CD14-positive monocyte (primary cell): ENCODE measurements around the gene DLGAP4. TPM values are rescaled to one million over a fixed set of nuclear protein-coding genes. Genes with fewer than 3 reads are reported as not detected.

Source experiments
- DNase-seq, 3 donors: peaks; one replicate each; pipeline ENCODE4 v3.0.0-alpha.2; 2011 to 2022
- H2AFZ ChIP-seq: 2 replicates; pipeline ENCODE4 v1.6.0; 2012; ENCODE audit warnings: mild to moderate bottlenecking, low read depth, low read length, inconsistent platforms; ENCODE audit not compliant: insufficient read depth, poor library complexity, severe bottlenecking
- H3K27ac ChIP-seq, 2 donors: 1 replicate in 1 of 2; 2 replicates in 1 of 2; pipeline ENCODE4 v1.5.1; 2012 to 2013; ENCODE audit warnings: low read length in 2 of 2, control low read depth in 1 of 2, inconsistent platforms in 1 of 2, low read depth in 1 of 2, mild to moderate bottlenecking in 1 of 2
- H3K27me3 ChIP-seq, 2 donors: one replicate each; pipeline versions ENCODE4 v1.6.0 to v1.6.1; 2011 to 2013; ENCODE audit warnings: low read length in 2 of 2; ENCODE audit not compliant: control insufficient read depth in 2 of 2, insufficient read depth in 2 of 2
- H3K36me3 ChIP-seq, 2 donors: replicated peaks in 1 of 2; 1 replicate in 1 of 2; 2 replicates in 1 of 2; pipeline versions ENCODE4 v1.5.1 to v1.6.1; 2012 to 2013; ENCODE audit warnings: low read length in 2 of 2, control low read depth in 1 of 2, inconsistent platforms in 1 of 2, mild to moderate bottlenecking in 1 of 2; ENCODE audit not compliant: insufficient read depth in 2 of 2, control insufficient read depth in 1 of 2
- H3K4me1 ChIP-seq, 2 donors: 1 replicate in 1 of 2; 2 replicates in 1 of 2; pipeline versions ENCODE4 v1.5.1 to v1.6.1; 2012 to 2013; ENCODE audit warnings: low read length in 2 of 2, control low read depth in 1 of 2, inconsistent platforms in 1 of 2, mild to moderate bottlenecking in 1 of 2, moderate library complexity in 1 of 2; ENCODE audit not compliant: insufficient read depth in 2 of 2, control insufficient read depth in 1 of 2
- H3K4me2 ChIP-seq: replicated peaks from 2 replicates; pipeline ENCODE3; 2012; ENCODE audit warnings: low read length, moderate library complexity, mild to moderate bottlenecking; ENCODE audit not compliant: poor library complexity, severe bottlenecking; ENCODE audit errors: extremely low read depth
- H3K4me3 ChIP-seq, 3 experiments: fragments of 200-600 bp in 1 of 3; sonication (generic) in 1 of 3; replicated peaks in 1 of 3; 1 replicate in 2 of 3; 2 replicates in 1 of 3; pipeline ENCODE4 v1.5.1; 2011 to 2013; ENCODE audit warnings: low read length in 3 of 3, mild to moderate bottlenecking in 3 of 3, control low read depth in 2 of 3, low read depth in 2 of 3, inconsistent platforms in 1 of 3, moderate library complexity in 1 of 3
- H3K79me2 ChIP-seq: 2 replicates; pipeline ENCODE4 v1.6.0; 2012; ENCODE audit warnings: mild to moderate bottlenecking, control low read depth, inconsistent platforms, low read length, moderate library complexity; ENCODE audit not compliant: insufficient read depth
- H3K9ac ChIP-seq: 2 replicates; pipeline ENCODE4 v1.6.0; 2017; ENCODE audit warnings: low read length, mild to moderate bottlenecking; ENCODE audit not compliant: insufficient read depth, poor library complexity, severe bottlenecking
- H3K9me3 ChIP-seq, 2 donors: replicated peaks in 1 of 2; 1 replicate in 1 of 2; 2 replicates in 1 of 2; pipeline versions ENCODE4 v1.5.1 to v1.6.1; 2012 to 2013; ENCODE audit warnings: low read length in 2 of 2, control low read depth in 1 of 2; ENCODE audit not compliant: control insufficient read depth in 1 of 2, insufficient read depth in 1 of 2
- H4K20me1 ChIP-seq: 2 replicates; pipeline ENCODE4 v1.6.0; 2012; ENCODE audit warnings: mild to moderate bottlenecking, low read length, control low read depth, moderate library complexity; ENCODE audit not compliant: insufficient read depth
- H3K27ac Mint-ChIP-seq, 7 donors: one replicate each; pipeline ENCODE4 v1.8.0; 2020; ENCODE audit warnings: mild to moderate bottlenecking in 7 of 7, mixed read lengths in 7 of 7, moderate library complexity in 6 of 7, inconsistent platforms in 2 of 7
- H3K27me3 Mint-ChIP-seq, 3 donors: one replicate each; pipeline ENCODE4 v1.8.0; 2021 to 2022; ENCODE audit warnings: low read depth in 3 of 3, mild to moderate bottlenecking in 3 of 3, mixed read lengths in 3 of 3, moderate library complexity in 3 of 3, inconsistent platforms in 1 of 3
- H3K36me3 Mint-ChIP-seq, 2 donors: one replicate each; pipeline ENCODE4 v1.8.0; 2020; ENCODE audit warnings: mixed read lengths in 2 of 2, inconsistent platforms in 1 of 2, mild to moderate bottlenecking in 1 of 2
- H3K4me1 Mint-ChIP-seq: one replicate; pipeline ENCODE4 v1.8.0; 2020; ENCODE audit warnings: mild to moderate bottlenecking, mixed read lengths
- H3K4me3 Mint-ChIP-seq, 2 donors: one replicate each; pipeline ENCODE4 v1.8.0; 2020; ENCODE audit warnings: mild to moderate bottlenecking in 2 of 2, mixed read lengths in 2 of 2, moderate library complexity in 1 of 2
- H3K9me3 Mint-ChIP-seq, 7 donors: one replicate each; pipeline ENCODE4 v1.8.0; 2020 to 2022; ENCODE audit warnings: mixed read lengths in 7 of 7, mild to moderate bottlenecking in 6 of 7, moderate library complexity in 6 of 7, inconsistent platforms in 2 of 7
- CTCF ChIP-seq: fragments of 200-600 bp; IDR thresholded peaks from one replicate; pipeline ENCODE4 v1.8.0; 2022; ENCODE audit warnings: antibody characterized with exemption, mild to moderate bottlenecking
- WGBS: methylation state at CpG from one replicate; pipeline ENCODE4 v1.1.5; 2013; ENCODE audit warnings: missing lambda C conversion rate; ENCODE audit not compliant: insufficient coverage; 5-methylcytosine and 5-hydroxymethylcytosine counted together
- intact Hi-C, 2 donors: fragments of 100-400 bp; cut with micrococcal nuclease; formaldehyde crosslinking; loops; one replicate each; pipeline versions ENCODE4 v1.15.0 to v1.15.1; 2023
- polyA plus RNA-seq, 3 donors: library from polyadenylated mRNA; depleted of rRNA in 1 of 3; unstranded in 2 of 3; stranded (reverse) in 1 of 3; fragments of 300-500 nt in 2 of 3; fragments of >200 nt in 1 of 3; fragmentation: Illumina TruSeq in 2 of 3; gene quantifications; 1 replicate in 2 of 3; 2 replicates in 1 of 3; pipeline ENCODE4 v1.2.3, GENCODE V29; 2012 to 2021

DLGAP4 gene
- polyA plus RNA-seq, 3 donors = 9.9 to 52.7 (median 17.6) TPM

DNA sequence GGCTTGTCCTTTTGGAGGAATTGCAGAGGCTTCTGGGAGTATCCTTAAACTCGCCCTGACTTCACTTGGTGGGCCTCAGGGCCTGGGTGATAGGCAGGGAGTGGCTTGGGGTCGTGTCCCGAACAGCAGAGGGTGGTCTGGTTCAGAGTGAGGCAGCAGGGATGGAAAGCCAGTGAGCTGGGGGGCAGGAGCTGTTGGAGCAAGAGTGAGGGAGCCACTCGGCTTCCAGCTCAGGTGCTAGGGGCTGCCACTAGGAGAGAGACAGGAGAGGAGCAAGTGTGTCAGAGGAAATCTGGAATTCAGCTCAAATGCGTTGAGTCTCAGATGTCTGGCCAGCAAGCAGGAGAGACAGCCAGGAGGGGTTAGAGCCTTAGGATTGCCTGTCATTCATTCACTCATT is 85.8 kb downstream of the DLGAP4 start:
- Mint-ChIP-seq H3K9me3 (peaks cover 0 to 4% (median 1%) of the 10 kb centered on the region in 7 donors), H3K4me1 (no peaks in the 10 kb centered on the region), H3K27me3 (peaks cover 10 to 14% (median 10%) of the 10 kb centered on the region in 3 donors), H3K4me3 (no peak overlapping the region), H3K27ac (peak overlapping the region in 1 of 7 donors; percentile 20), H3K36me3 (no peaks in the 10 kb centered on the region)
- no peaks in the 10 kb centered on the region for H3K4me1 ChIP-seq
- intact Hi-C loops = no loop called here
- no peaks in the 10 kb centered on the region for H3K27me3 ChIP-seq
- H3K9me3 ChIP-seq = no peaks in the 10 kb centered on the region
- no peak overlapping the region for H2AFZ ChIP-seq
- DNase-seq = no peak
- H3K27ac ChIP-seq = no peak overlapping the region
- H3K36me3 ChIP-seq = no peaks in the 10 kb centered on the region
- H4K20me1 ChIP-seq = no peaks in the 10 kb centered on the region
- no peak overlapping the region for H3K4me2 ChIP-seq
- no peak overlapping the region for H3K4me3 ChIP-seq
- WGBS = 66% methylated on average over 5 of the region's 5 CpGs
- H3K79me2 ChIP-seq = no peaks in the 10 kb centered on the region
- H3K9ac ChIP-seq = no peak overlapping the region
- TF ChIP-seq CTCF = no peak

- no peaks in the 10 kb centered on the region for H3K4me1 Mint-ChIP-seq
Measured at GRCh38 chr20:36392989-36393388, 86.8 kb downstream of the DLGAP4 start.

More at GRCh38 chr20:36392989-36393388, 86.8 kb downstream of the DLGAP4 start:
- Histone ChIP-seq H3K36me3 (no peaks in the 10 kb centered on the region), H4K20me1 (no peaks in the 10 kb centered on the region), H3K27ac (no peak overlapping the region), H3K4me2 (no peak overlapping the region), H3K4me1 (no peaks in the 10 kb centered on the region), H3K4me3 (no peak overlapping the region), H3K9ac (no peak overlapping the region), H3K27me3 (no peaks in the 10 kb centered on the region), H3K9me3 (no peaks in the 10 kb centered on the region), H2AFZ (no peak overlapping the region), H3K79me2 (no peaks in the 10 kb centered on the region)
- TF ChIP-seq CTCF = no peak
- no peaks in the 10 kb centered on the region for H3K36me3 Mint-ChIP-seq
- no peak for DNase-seq
- H3K27me3 Mint-ChIP-seq = peaks cover 10 to 12% (median 10%) of the 10 kb centered on the region in 3 donors
- WGBS = 97% methylated on average over 3 of the region's 3 CpGs
- no peak overlapping the region for H3K27ac Mint-ChIP-seq
- intact Hi-C loops = no loop called here
- no peak overlapping the region for H3K4me3 Mint-ChIP-seq
- H3K9me3 Mint-ChIP-seq = peaks cover 0 to 4% (median 1%) of the 10 kb centered on the region in 7 donors
